ENCODE measurements around the gene NSUN5. TPM values are rescaled to one million over a fixed set of nuclear protein-coding genes. Genes with fewer than 3 reads are reported as not detected.
A peak's percentile ranks its signal among the peaks of the same experiment; 100 is the strongest.
"Not testable (repeated sequence)": the region's sequence is repeated elsewhere in the genome, so short reads cannot be mapped to it uniquely, and the experiment has no call there.

Gene NSUN5
- polyA plus RNA-seq, 1 experiment = 13.6 TPM

- ChIA-PET POLR2A (interaction anchor here (0.6 kb wide), 2 partner anchors 92 to 164 kb away, joined by 3 read pairs; no protein-coding TSS in a partner anchor), CTCF (no interaction called here)
- H3K27me3 ChIP-seq (ENCODE audit: control insufficient read depth, insufficient read depth, low read length) = no peaks in the 10 kb centered on the region
- no peaks in the 10 kb centered on the region; the same call in 1 of the 2 replicates for H3K9me3 ChIP-seq (ENCODE audit: control insufficient read depth, insufficient read depth, low read length)
- no peak for TF ChIP-seq CTCF (IDR thresholded peaks at IDR 0.05; ENCODE audit: low read depth, low read length)
- H3K4me3 ChIP-seq (ENCODE audit: low read depth, low read length) = peak overlapping the region; percentile 71
- DNase-seq (ENCODE audit: low read depth, low spot score) = no peak
- H3K27ac ChIP-seq (ENCODE audit: low read depth, low read length) = no peak overlapping the region
These were observed 457 bp downstream of the NSUN5 start for GRCh38 chr7:73308074-73308664.

GRCh38 chr7:73307436-73307835 is 1.2 kb downstream of the NSUN5 start:
- TF ChIP-seq CTCF (IDR thresholded peaks at IDR 0.05; ENCODE audit: low read depth, low read length) = no peak
- POLR2A ChIA-PET = no interaction called here
- no peak overlapping the region for H3K4me3 ChIP-seq (ENCODE audit: low read depth, low read length)
- no peak overlapping the region for H3K27ac ChIP-seq (ENCODE audit: low read depth, low read length)
- DNase-seq (ENCODE audit: low read depth, low spot score) = no peak
- no peaks in the 10 kb centered on the region for H3K27me3 ChIP-seq (ENCODE audit: control insufficient read depth, insufficient read depth, low read length)
- CTCF ChIA-PET = interaction anchor here (1.0 kb wide), 1 partner anchor 35 kb away, joined by 3 read pairs; no protein-coding TSS in a partner anchor
- H3K9me3 ChIP-seq (ENCODE audit: control insufficient read depth, insufficient read depth, low read length) = no peaks in the 10 kb centered on the region; the same call in 1 of the 2 replicates

GRCh38 chr7:73304612-73305387 is 3.8 kb downstream of the NSUN5 start:
- 0 out of 2 replicates have a peak, but pooled peaks have one; percentile 7 for TF ChIP-seq CTCF (IDR thresholded peaks at IDR 0.05; ENCODE audit: low read depth, low read length)
- not testable (repeated sequence) for DNase-seq (ENCODE audit: low read depth, low spot score); H3K4me3 ChIP-seq (ENCODE audit: low read depth, low read length); H3K27ac ChIP-seq (ENCODE audit: low read depth, low read length); H3K27me3 ChIP-seq (ENCODE audit: control insufficient read depth, insufficient read depth, low read length); H3K9me3 ChIP-seq (ENCODE audit: control insufficient read depth, insufficient read depth, low read length)
- POLR2A ChIA-PET = interaction anchor here (0.6 kb wide), 1 partner anchor 67 kb away, joined by 3 read pairs; no protein-coding TSS in a partner anchor
- CTCF ChIA-PET = interaction anchor here (0.6 kb wide), 1 partner anchor 40 kb away, joined by 3 read pairs; no protein-coding TSS in a partner anchor

GRCh38 chr7:73304071-73304470 is 4.6 kb downstream of the NSUN5 start:
- ChIA-PET CTCF (no interaction called here), POLR2A (interaction anchor here (0.6 kb wide), 1 partner anchor 67 kb away, joined by 3 read pairs; no protein-coding TSS in a partner anchor)
- Histone ChIP-seq H3K27me3 (ENCODE audit: control insufficient read depth, insufficient read depth, low read length) (no peaks in the 10 kb centered on the region), H3K4me3 (ENCODE audit: low read depth, low read length) (no peak overlapping the region), H3K9me3 (ENCODE audit: control insufficient read depth, insufficient read depth, low read length) (no peaks in the 10 kb centered on the region; the same call in 1 of the 2 replicates), H3K27ac (ENCODE audit: low read depth, low read length) (no peak overlapping the region)
- TF ChIP-seq CTCF (IDR thresholded peaks at IDR 0.05; ENCODE audit: low read depth, low read length) = no peak
- no peak for DNase-seq (ENCODE audit: low read depth, low spot score)

GRCh38 chr7:73303546-73303945 is 5.1 kb downstream of the NSUN5 start:
- CTCF ChIA-PET = no interaction called here
- Histone ChIP-seq H3K9me3 (ENCODE audit: control insufficient read depth, insufficient read depth, low read length) (no peaks in the 10 kb centered on the region; the same call in 1 of the 2 replicates), H3K4me3 (ENCODE audit: low read depth, low read length) (no peak overlapping the region), H3K27me3 (ENCODE audit: control insufficient read depth, insufficient read depth, low read length) (no peaks in the 10 kb centered on the region), H3K27ac (ENCODE audit: low read depth, low read length) (no peak overlapping the region)
- no peak for DNase-seq (ENCODE audit: low read depth, low spot score)
- POLR2A ChIA-PET = no interaction called here
- no peak for TF ChIP-seq CTCF (IDR thresholded peaks at IDR 0.05; ENCODE audit: low read depth, low read length)

GRCh38 chr7:73302846-73303245 is 5.8 kb downstream of the NSUN5 start:
- DNase-seq (ENCODE audit: low read depth, low spot score); CTCF ChIA-PET; POLR2A ChIA-PET: not testable (repeated sequence)

GRCh38 chr7:73301108-73301507 is 7.5 kb downstream of the NSUN5 start:
- H3K4me3 ChIP-seq (ENCODE audit: low read depth, low read length); H3K27me3 ChIP-seq (ENCODE audit: control insufficient read depth, insufficient read depth, low read length); POLR2A ChIA-PET; H3K9me3 ChIP-seq (ENCODE audit: control insufficient read depth, insufficient read depth, low read length); CTCF ChIA-PET; DNase-seq (ENCODE audit: low read depth, low spot score); H3K27ac ChIP-seq (ENCODE audit: low read depth, low read length): not testable (repeated sequence)

More at GRCh38 chr7:73302846-73303245, 5.8 kb downstream of the NSUN5 start:
- H3K27me3 ChIP-seq (ENCODE audit: control insufficient read depth, insufficient read depth, low read length); H3K27ac ChIP-seq (ENCODE audit: low read depth, low read length); H3K4me3 ChIP-seq (ENCODE audit: low read depth, low read length); H3K9me3 ChIP-seq (ENCODE audit: control insufficient read depth, insufficient read depth, low read length): not testable (repeated sequence)

All from AG04450 (cell line).